Pancreas (tissue), 10 donors: ENCODE results near the gene CCDC106. TPM values are rescaled to one million over a fixed set of nuclear protein-coding genes. Genes with fewer than 3 reads are reported as not detected.
A peak's percentile ranks its signal among the peaks of the same experiment; 100 is the strongest.

ENCODE experiments used
- ATAC-seq, 4 donors: fragments of 200-7000 bp; cut with Tn5 transposase; one replicate each; pipeline versions ENCODE4 v1.8.0 to v1.9.1; 2020; ENCODE audit warnings: mild to moderate bottlenecking in 4 of 4, moderate library complexity in 4 of 4
- DNase-seq, 6 donors: peaks; one replicate each; pipeline ENCODE4 v3.0.0-alpha.2; 2020
- FAIRE-seq: peaks from 2 replicates; lab custom pipeline; 2012; peaks lifted over from hg19 to GRCh38; lab: Jason Lieb, UNC
- H3K27ac ChIP-seq, 4 donors: fragments of 200-600 bp; sonication (generic); 1 replicate in 3 of 4; 2 replicates in 1 of 4; pipeline versions ENCODE4 v1.5.0 to v1.8.0; 2020
- H3K27me3 ChIP-seq, 4 donors: fragments of 200-600 bp; one replicate each; pipeline ENCODE4 v1.8.0; 2021
- H3K36me3 ChIP-seq, 3 donors: fragments of 200-600 bp; sonication (generic) in 1 of 3; one replicate each; pipeline versions ENCODE4 v1.5.0 to v1.8.0; 2020 to 2021
- H3K4me1 ChIP-seq, 3 donors: fragments of 200-600 bp; one replicate each; pipeline ENCODE4 v1.8.0; 2021
- H3K4me3 ChIP-seq, 4 donors: fragments of 200-600 bp; sonication (generic) in 2 of 4; one replicate each; pipeline versions ENCODE4 v1.5.0 to v1.8.0; 2020 to 2021
- H3K9me3 ChIP-seq, 4 donors: fragments of 200-600 bp; one replicate each; pipeline ENCODE4 v1.8.0; 2021
- CTCF ChIP-seq, 4 donors: fragments of 200-600 bp; sonication (generic) in 3 of 4; IDR thresholded peaks; one replicate each; pipeline versions ENCODE4 v1.5.0 to v1.8.0; 2021; ENCODE audit warnings: antibody characterized with exemption in 4 of 4
- WGBS, 2 donors: extraction: QIAGEN DNeasy Blood & Tissue Kit; methylation state at CpG; one replicate each; pipeline ENCODE4 v1.1.7; 2013; 5-methylcytosine and 5-hydroxymethylcytosine counted together
- intact Hi-C, 3 donors: fragments of 100-400 bp; cut with DNase I; formaldehyde crosslinking; loops; one replicate each; pipeline versions ENCODE4 v1.11.1 to v1.14.2; 2022
- polyA plus RNA-seq, 2 donors: library from polyadenylated mRNA; stranded (reverse); fragments of 200-250 nt; gene quantifications; one replicate each; pipeline ENCODE4 v1.2.3, GENCODE V29; 2013
- total RNA-seq, 6 donors: library from RNA; stranded (reverse); fragmentation: NEBNext Ultra II Directional in 4 of 6; extraction: Animal tissue kit (Norgen Biotek cat#: 25700) in 4 of 6; gene quantifications; one replicate each; pipeline versions ENCODE4 v1.2.1 to v1.2.4, GENCODE V29; 2021 to 2023
- donor health status: healthy with polysubstance abuse.
- donor health status: DM: no; HTN: no; CAD: no; lungs with moderate emphysema.
- donor health status: DM: no; HTN: no; CAD: no.
- donor health status: control.
- donor health status: control.
- donor health status: Bipolar disorder and iron deficiency.
- donor health status: DM: yes; HTN: yes; CAD: no.
- donor health status: DM: no; HTN: no; CAD: no.
- donor health status: DM: no; HTN: no; CAD: no.
- donor health status: DM: yes; HTN: yes; CAD: no.

The CCDC106 gene
- total and polyA plus RNA-seq, 8 donors: 3.2 to 22.8 (median 5.4) TPM

DNA sequence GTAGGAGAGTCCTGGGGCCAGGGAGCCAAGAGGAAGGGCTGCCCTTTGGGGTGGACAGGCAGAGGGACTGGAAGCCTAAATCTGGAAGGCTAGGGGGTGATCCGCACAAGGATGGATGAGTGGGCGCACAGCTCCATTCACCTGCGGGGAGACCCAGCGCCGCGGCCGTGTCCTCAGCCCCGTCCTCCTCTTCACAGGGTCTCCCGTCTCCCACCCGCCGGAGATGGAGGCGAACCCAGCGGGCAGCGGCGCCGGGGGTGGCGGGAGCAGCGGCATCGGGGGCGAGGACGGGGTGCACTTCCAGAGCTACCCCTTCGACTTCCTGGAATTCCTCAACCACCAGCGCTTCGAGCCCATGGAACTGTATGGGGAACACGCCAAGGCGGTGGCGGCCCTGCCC, 34.6 kb upstream of the CCDC106 start:
- H3K27me3 ChIP-seq: no peaks in the 10 kb centered on the region
- no peak overlapping the region for H3K4me3 ChIP-seq
- intact Hi-C loops: no loop called here
- peaks cover 0 to 23% (median 0%) of the 10 kb centered on the region in 3 donors for H3K36me3 ChIP-seq
- ATAC-seq: no peak
- H3K4me1 ChIP-seq: no peaks in the 10 kb centered on the region
- no peak overlapping the region for H3K27ac ChIP-seq
- 92 to 93% methylated on average over 20 to 27 of the region's 27 CpGs for WGBS, 2 donors
- TF ChIP-seq CTCF (IDR thresholded peaks at IDR 0.05): no peak
- no peak for FAIRE-seq
- no peaks in the 10 kb centered on the region for H3K9me3 ChIP-seq
- DNase-seq: peak in 1 of 6 donors; percentile 29

- no peak for FAIRE-seq
- no peaks in the 10 kb centered on the region for H3K9me3 ChIP-seq
- H3K4me1 ChIP-seq: no peaks in the 10 kb centered on the region
- DNase-seq: peak in 2 of 6 donors; percentile 34 to 70
- no peaks in the 10 kb centered on the region for H3K27me3 ChIP-seq
- H3K36me3 ChIP-seq: peaks cover 0 to 23% (median 0%) of the 10 kb centered on the region in 3 donors
- 94% methylated on average over 69 to 75 of the region's 75 CpGs for WGBS, 2 donors
- no peak for TF ChIP-seq CTCF (IDR thresholded peaks at IDR 0.05)
- ATAC-seq: no peak
- intact Hi-C loops: no loop called here
- no peak overlapping the region for H3K27ac ChIP-seq
- no peak overlapping the region for H3K4me3 ChIP-seq
Measured at GRCh38 chr19:55613930-55614710, 33.9 kb upstream of the CCDC106 start.

DNA sequence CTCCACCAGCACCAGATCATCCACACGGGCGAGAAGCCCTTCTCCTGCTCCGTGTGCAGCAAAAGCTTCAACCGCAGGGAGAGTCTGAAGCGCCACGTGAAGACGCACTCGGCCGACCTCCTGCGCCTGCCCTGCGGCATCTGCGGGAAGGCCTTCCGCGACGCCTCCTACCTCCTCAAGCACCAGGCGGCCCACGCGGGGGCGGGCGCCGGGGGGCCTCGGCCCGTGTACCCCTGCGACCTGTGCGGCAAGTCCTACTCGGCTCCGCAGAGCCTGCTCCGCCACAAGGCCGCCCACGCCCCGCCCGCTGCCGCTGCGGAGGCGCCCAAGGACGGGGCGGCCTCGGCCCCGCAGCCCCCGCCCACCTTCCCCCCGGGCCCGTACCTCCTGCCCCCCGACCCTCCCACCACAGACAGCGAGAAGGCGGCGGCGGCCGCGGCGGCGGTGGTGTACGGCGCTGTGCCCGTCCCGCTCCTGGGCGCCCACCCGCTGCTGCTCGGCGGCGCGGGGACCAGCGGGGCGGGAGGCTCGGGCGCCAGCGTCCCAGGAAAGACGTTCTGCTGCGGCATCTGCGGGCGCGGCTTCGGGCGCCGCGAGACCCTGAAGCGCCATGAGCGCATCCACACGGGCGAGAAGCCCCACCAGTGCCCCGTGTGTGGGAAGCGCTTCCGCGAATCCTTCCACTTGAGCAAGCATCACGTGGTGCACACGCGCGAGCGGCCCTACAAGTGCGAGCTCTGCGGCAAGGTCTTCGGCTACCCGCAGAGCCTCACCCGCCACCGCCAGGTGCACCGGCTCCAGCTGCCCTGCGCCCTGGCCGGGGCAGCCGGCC, 33.1 kb upstream of the CCDC106 start:
- ATAC-seq: no peak
- Histone ChIP-seq H3K36me3 (peaks cover 0 to 23% (median 0%) of the 10 kb centered on the region in 3 donors), H3K4me1 (no peaks in the 10 kb centered on the region), H3K27ac (no peak overlapping the region), H3K27me3 (no peaks in the 10 kb centered on the region), H3K9me3 (no peaks in the 10 kb centered on the region), H3K4me3 (no peak overlapping the region)
- no peak for TF ChIP-seq CTCF (IDR thresholded peaks at IDR 0.05)
- DNase-seq: no peak
- WGBS, 2 donors: 96 to 97% methylated on average over 88 to 98 of the region's 98 CpGs
- no peak for FAIRE-seq
- intact Hi-C loops: no loop called here

- no peak for TF ChIP-seq CTCF (IDR thresholded peaks at IDR 0.05)
- DNase-seq: no peak
- Histone ChIP-seq H3K36me3 (peaks cover 0 to 23% (median 0%) of the 10 kb centered on the region in 3 donors), H3K27me3 (no peaks in the 10 kb centered on the region), H3K9me3 (no peaks in the 10 kb centered on the region), H3K27ac (no peak overlapping the region), H3K4me3 (no peak overlapping the region), H3K4me1 (no peaks in the 10 kb centered on the region)
- intact Hi-C loops: no loop called here
- WGBS, 2 donors: 96 to 97% methylated on average over 87 to 88 of the region's 88 CpGs
- FAIRE-seq: no peak
- ATAC-seq: no peak
Measured at GRCh38 chr19:55615543-55616394, 32.2 kb upstream of the CCDC106 start.
